A673 (cell line): ENCODE data around the gene TOP3B. TPM values are rescaled to one million over a fixed set of nuclear protein-coding genes. Genes with fewer than 3 reads are reported as not detected.

Experiments
- BruUV-seq: library from RNA; stranded (reverse); fragments of 400-500 nt; replicated peaks from 2 replicates; lab custom pipeline; 2021; lab: Mats Ljungman, UMichigan
- CTCF ChIA-PET: fragments of 300-600 bp; sonication (Branson Sonifier 250); formaldehyde crosslinking; loops from one replicate; lab custom pipeline; 2022; ENCODE audit warnings: antibody characterized with exemption; lab: Charles Lee
- POLR2A ChIA-PET: fragments of 300-600 bp; sonication (Branson Sonifier 250); formaldehyde crosslinking; loops from one replicate; lab custom pipeline; 2022; ENCODE audit warnings: antibody characterized with exemption; ENCODE audit not compliant: low non-redundant PET; lab: Charles Lee
- DNase-seq: peaks from one replicate; pipeline ENCODE4 v3.0.0-alpha.2; 2015; ENCODE audit warnings: low spot score
- H3K27ac ChIP-seq: fragments of 200-600 bp; sonication (generic); 2 replicates; pipeline ENCODE4 v1.5.1; 2016; ENCODE audit warnings: mixed run types, low read depth, mild to moderate bottlenecking, mixed read lengths, antibody characterized with exemption, low read length; ENCODE audit not compliant: poor library complexity, severe bottlenecking
- H3K27me3 ChIP-seq: fragments of 200-600 bp; sonication (generic); replicated peaks from 2 replicates; pipeline ENCODE4 v1.6.1; 2017; ENCODE audit warnings: mixed run types, low read depth, mild to moderate bottlenecking, mixed read lengths, antibody characterized with exemption, low read length; ENCODE audit not compliant: insufficient read depth, poor library complexity
- H3K36me3 ChIP-seq: fragments of 200-600 bp; sonication (generic); 2 replicates; pipeline ENCODE4 v1.6.1; 2016; ENCODE audit warnings: mixed run types, mild to moderate bottlenecking, mixed read lengths, antibody characterized with exemption, low read length; ENCODE audit not compliant: insufficient read depth, poor library complexity, severe bottlenecking
- H3K4me1 ChIP-seq: fragments of 200-600 bp; sonication (generic); 2 replicates; pipeline ENCODE4 v1.6.1; 2017; ENCODE audit warnings: mixed run types, mild to moderate bottlenecking, mixed read lengths, antibody characterized with exemption, low read length; ENCODE audit not compliant: insufficient read depth, poor library complexity, severe bottlenecking
- H3K4me3 ChIP-seq: fragments of 200-600 bp; sonication (generic); 2 replicates; pipeline ENCODE4 v1.5.1; 2016; ENCODE audit warnings: low read depth, mixed run types, mild to moderate bottlenecking, mixed read lengths, low read length; ENCODE audit not compliant: poor library complexity, severe bottlenecking
- H3K9me3 ChIP-seq: fragments of 200-600 bp; sonication (generic); 2 replicates; pipeline ENCODE4 v1.6.1; 2016; ENCODE audit warnings: mixed run types, low read depth, mild to moderate bottlenecking, mixed read lengths, antibody characterized with exemption, low read length; ENCODE audit not compliant: poor library complexity, severe bottlenecking
- CTCF ChIP-seq: fragments of 300-800, 200-600 bp; sonication (generic); conservative IDR thresholded peaks from 2 replicates; pipeline ENCODE4 v1.5.1; 2017; ENCODE audit warnings: low read depth, mild to moderate bottlenecking, antibody characterized with exemption, low read length, moderate library complexity, mixed read lengths
- EZH2 ChIP-seq: fragments of 200-600 bp; sonication (generic); IDR thresholded peaks from 2 replicates; pipeline ENCODE4 v1.6.1; 2017; ENCODE audit warnings: borderline replicate concordance, low read depth, mild to moderate bottlenecking, mixed read lengths, antibody characterized with exemption, low read length; ENCODE audit not compliant: poor library complexity, severe bottlenecking
- intact Hi-C: fragments of 100-400 bp; cut with micrococcal nuclease; formaldehyde crosslinking; loops from one replicate; pipeline ENCODE4 v1.10.0; 2022; ENCODE audit not compliant: unreplicated experiment
- total RNA-seq: library from RNA; stranded (reverse); gene quantifications from 2 replicates; pipeline ENCODE4 v1.2.3, GENCODE V29; 2021

Gene TOP3B
- total RNA-seq, 1 experiment from 2014 or later = 60.2 TPM

GRCh38 chr22:22010358-22010757 lies 27.8 kb upstream of the TOP3B start:
- H3K9me3 ChIP-seq = no peaks in the 10 kb centered on the region
- H3K27ac ChIP-seq = no peak overlapping the region
- no peaks in the 10 kb centered on the region for H3K36me3 ChIP-seq
- H3K4me3 ChIP-seq = no peak overlapping the region
- BruUV-seq = no TSS peak
- ChIA-PET POLR2A (no interaction called here), CTCF (interaction anchor here (1.5 kb wide), 1 partner anchor 50 kb away, joined by 3 read pairs; no protein-coding TSS in a partner anchor)
- no peak for DNase-seq
- TF ChIP-seq CTCF (no peak), EZH2 (no peak)
- intact Hi-C loops = no loop called here
- H3K4me1 ChIP-seq = no peaks in the 10 kb centered on the region
- peaks cover 9% of the 10 kb centered on the region for H3K27me3 ChIP-seq

GRCh38 chr22:22009661-22010060 lies 27.1 kb upstream of the TOP3B start:
- H3K4me3 ChIP-seq = no peak overlapping the region
- no peaks in the 10 kb centered on the region for H3K4me1 ChIP-seq
- no TSS peak for BruUV-seq
- intact Hi-C loops = no loop called here
- no peaks in the 10 kb centered on the region for H3K9me3 ChIP-seq
- no peak overlapping the region for H3K27ac ChIP-seq
- peaks cover 9% of the 10 kb centered on the region for H3K27me3 ChIP-seq
- H3K36me3 ChIP-seq = no peaks in the 10 kb centered on the region
- no peak for TF ChIP-seq EZH2
- TF ChIP-seq CTCF = no peak
- ChIA-PET CTCF (no interaction called here), POLR2A (no interaction called here)
- no peak for DNase-seq

GRCh38 chr22:22006596-22006990 lies 24.0 kb upstream of the TOP3B start:
- POLR2A ChIA-PET = interaction anchor here (0.6 kb wide), 1 partner anchor 172 kb away, joined by 4 read pairs; no protein-coding TSS in a partner anchor
- Histone ChIP-seq H3K27ac (no peak overlapping the region), H3K36me3 (no peaks in the 10 kb centered on the region), H3K27me3 (peaks cover 15% of the 10 kb centered on the region), H3K4me1 (no peaks in the 10 kb centered on the region), H3K4me3 (no peak overlapping the region), H3K9me3 (no peaks in the 10 kb centered on the region)
- CTCF ChIA-PET = interaction anchor here (1.5 kb wide), 1 partner anchor 34 kb away, joined by 3 read pairs; no protein-coding TSS in a partner anchor
- intact Hi-C loops = no loop called here
- TF ChIP-seq EZH2 (no peak), CTCF (no peak)
- DNase-seq = no peak
- no TSS peak for BruUV-seq
